Head of caudate nucleus (tissue), 42 donors: Measurements from ENCODE around the gene OSBPL8.
"Not testable (repeated sequence)": the region's sequence is repeated elsewhere in the genome, so short reads cannot be mapped to it uniquely, and the experiment has no call there.

Source experiments
- DNase-seq, 42 donors: peaks; one replicate each; pipeline versions ENCODE4 v3.0.0 to v3.0.0-alpha.2; 2020 to 2021; ENCODE audit warnings: mixed read lengths in 7 of 42
- intact Hi-C: fragments of 100-400 bp; cut with DNase I; formaldehyde crosslinking; loops from one replicate; pipeline ENCODE4 v1.15.0; 2022

OSBPL8 gene

GRCh38 chr12:76341436-76342030, 218.0 kb downstream of the OSBPL8 start:
- no peak for DNase-seq
- intact Hi-C loops: loop anchor here (10.0 kb wide), 1 partner anchor 307 kb away; the partner anchor contains the start of gene PHLDA1

GRCh38 chr12:76340680-76341435, 218.7 kb downstream of the OSBPL8 start:
- intact Hi-C loops: loop anchor here (10.0 kb wide), 1 partner anchor 306 kb away; the partner anchor contains the start of gene PHLDA1
- DNase-seq: no peak

- intact Hi-C loops: no loop called here
- DNase-seq: no peak
Measured at GRCh38 chr12:76337583-76337982, 222.0 kb downstream of the OSBPL8 start.

- intact Hi-C loops: no loop called here
Measured at GRCh38 chr12:76332606-76333005, 227.0 kb downstream of the OSBPL8 start.

GRCh38 chr12:76329606-76330005, 230.0 kb downstream of the OSBPL8 start:
- intact Hi-C loops: no loop called here
- no peak for DNase-seq

More at GRCh38 chr12:76332606-76333005, 227.0 kb downstream of the OSBPL8 start:
- DNase-seq: no peak

GRCh38 chr12:76329159-76329558, 230.4 kb downstream of the OSBPL8 start:
- intact Hi-C loops: no loop called here
- DNase-seq: peak in 22 of 42 donors; percentile 14 to 79 (median 46)

- DNase-seq, intact Hi-C loops: not testable (repeated sequence)
Measured at GRCh38 chr12:76319595-76320319, 239.8 kb downstream of the OSBPL8 start.

- intact Hi-C loops: no loop called here
- no peak for DNase-seq
Measured at GRCh38 chr12:76318773-76319594, 240.6 kb downstream of the OSBPL8 start.

- no peak for DNase-seq
- intact Hi-C loops: no loop called here
Measured at GRCh38 chr12:76317976-76318375, 241.6 kb downstream of the OSBPL8 start.

GRCh38 chr12:76316468-76316867, 243.1 kb downstream of the OSBPL8 start:
- no peak for DNase-seq
- intact Hi-C loops: no loop called here

GRCh38 chr12:76313299-76313698, 246.3 kb downstream of the OSBPL8 start:
- no peak for DNase-seq
- intact Hi-C loops: no loop called here

GRCh38 chr12:76312315-76312714, 247.3 kb downstream of the OSBPL8 start:
- peak in 18 of 42 donors; percentile 9 to 61 (median 28) for DNase-seq
- intact Hi-C loops: no loop called here

GRCh38 chr12:76311796-76312195, 247.8 kb downstream of the OSBPL8 start:
- intact Hi-C loops: no loop called here
- DNase-seq: peak in 2 of 42 donors; percentile 5 to 46

GRCh38 chr12:76310110-76310509, 249.5 kb downstream of the OSBPL8 start:
- intact Hi-C loops: no loop called here
- DNase-seq: no peak

- intact Hi-C loops: no loop called here
Measured at GRCh38 chr12:76308866-76309265, 250.7 kb downstream of the OSBPL8 start.

GRCh38 chr12:76307083-76307482, 252.5 kb downstream of the OSBPL8 start:
- intact Hi-C loops: no loop called here
- DNase-seq: no peak

More at GRCh38 chr12:76308866-76309265, 250.7 kb downstream of the OSBPL8 start:
- DNase-seq: no peak

GRCh38 chr12:76303989-76304460, 255.5 kb downstream of the OSBPL8 start:
- no peak for DNase-seq
- intact Hi-C loops: no loop called here

- no peak for DNase-seq
- intact Hi-C loops: no loop called here
Measured at GRCh38 chr12:76303365-76303764, 256.2 kb downstream of the OSBPL8 start.
